Keratinocyte (primary cell): ENCODE data around the gene ZNF433. TPM values are rescaled to one million over a fixed set of nuclear protein-coding genes. Genes with fewer than 3 reads are reported as not detected.

Source experiments
- DNase-seq: peaks from one replicate; pipeline ENCODE4 v3.0.0-alpha.2; 2011; ENCODE audit warnings: low read depth, missing footprints, low spot score
- FAIRE-seq: peaks from 2 replicates; lab custom pipeline; 2011; peaks lifted over from hg19 to GRCh38; lab: Jason Lieb, UNC
- H2AFZ ChIP-seq: 2 replicates; pipeline ENCODE4 v1.6.0; 2012; ENCODE audit warnings: low read length, control low read depth, inconsistent platforms; ENCODE audit not compliant: control insufficient read depth
- H3K27ac ChIP-seq: 2 replicates; pipeline ENCODE4 v1.5.1; 2011; ENCODE audit warnings: low read length; ENCODE audit not compliant: control insufficient read depth, insufficient read depth
- H3K27me3 ChIP-seq: 3 replicates; pipeline ENCODE4 v1.6.0; 2011; ENCODE audit warnings: low read length; ENCODE audit not compliant: control insufficient read depth, insufficient read depth; ENCODE audit errors: extremely low read depth
- H3K36me3 ChIP-seq, 2 experiments: 2 replicates in 1 of 2; 3 replicates in 1 of 2; pipeline ENCODE4 v1.5.1; 2011; ENCODE audit warnings: low read length in 2 of 2, mild to moderate bottlenecking in 1 of 2; ENCODE audit not compliant: control insufficient read depth in 2 of 2, insufficient read depth in 2 of 2; ENCODE audit errors: extremely low read depth in 1 of 2
- H3K4me1 ChIP-seq: 3 replicates; pipeline ENCODE4 v1.5.1; 2011; ENCODE audit warnings: low read length; ENCODE audit not compliant: control insufficient read depth, insufficient read depth; ENCODE audit errors: extremely low read depth
- H3K4me2 ChIP-seq: 3 replicates; pipeline ENCODE4 v1.6.0; 2011; ENCODE audit warnings: low read depth, low read length; ENCODE audit not compliant: control insufficient read depth, insufficient read depth; ENCODE audit errors: extremely low read depth
- H3K4me3 ChIP-seq, 3 experiments: fragments of 200-600 bp in 1 of 3; sonication (generic) in 1 of 3; 2 replicates in 2 of 3; 3 replicates in 1 of 3; pipeline ENCODE4 v1.5.1; 2011 to 2016; ENCODE audit warnings: low read length in 3 of 3, mild to moderate bottlenecking in 3 of 3, control low read depth in 2 of 3, inconsistent platforms in 1 of 3, low read depth in 1 of 3, mixed read lengths in 1 of 3, mixed run types in 1 of 3, moderate library complexity in 1 of 3; ENCODE audit not compliant: control insufficient read depth in 2 of 3, insufficient read depth in 2 of 3; ENCODE audit errors: extremely low read depth in 1 of 3
- H3K79me2 ChIP-seq: 2 replicates; pipeline ENCODE4 v1.6.0; 2012; ENCODE audit warnings: low read length; ENCODE audit not compliant: control insufficient read depth, insufficient read depth
- H3K9ac ChIP-seq: 3 replicates; pipeline ENCODE4 v1.6.0; 2011; ENCODE audit warnings: low read length; ENCODE audit not compliant: control insufficient read depth, insufficient read depth; ENCODE audit errors: extremely low read depth
- H3K9me1 ChIP-seq: 3 replicates; pipeline ENCODE4 v1.6.0; 2011; ENCODE audit warnings: low read length; ENCODE audit not compliant: control insufficient read depth, insufficient read depth; ENCODE audit errors: extremely low read depth
- H3K9me3 ChIP-seq: 2 replicates; pipeline ENCODE4 v1.5.1; 2012; ENCODE audit warnings: low read depth, low read length; ENCODE audit not compliant: control insufficient read depth
- H4K20me1 ChIP-seq: 3 replicates; pipeline ENCODE4 v1.6.0; 2011; ENCODE audit warnings: low read length; ENCODE audit not compliant: control insufficient read depth, insufficient read depth; ENCODE audit errors: extremely low read depth
- CTCF ChIP-seq, 3 experiments: IDR thresholded peaks in 1 of 3; conservative IDR thresholded peaks in 1 of 3; optimal IDR thresholded peaks in 1 of 3; 2 replicates in 2 of 3; 3 replicates in 1 of 3; pipeline versions ENCODE3 to v1.5.1; 2011; ENCODE audit warnings: low read length in 3 of 3, mild to moderate bottlenecking in 3 of 3, moderate library complexity in 2 of 3, control low read depth in 1 of 3, inconsistent platforms in 1 of 3; ENCODE audit not compliant: insufficient read depth in 2 of 3; ENCODE audit errors: extremely low read depth in 1 of 3
- EZH2 ChIP-seq: IDR thresholded peaks from one replicate; pipeline ENCODE4 v1.6.1; 2012; ENCODE audit warnings: inconsistent platforms, mild to moderate bottlenecking, low read length, moderate library complexity
- dilution Hi-C: fragments of 300-500 bp; cut with MboI; formaldehyde crosslinking; loops from one replicate; pipeline ENCODE4 v1.7.0; 2020; ENCODE audit warnings: low sequenced_read_pairs; ENCODE audit not compliant: extremely low pct_ligation_motif_present
- polyA plus RNA-seq, 5 experiments: library from polyadenylated mRNA; depleted of rRNA in 3 of 5; stranded (reverse) in 3 of 5; stranded (forward) in 1 of 5; unstranded in 1 of 5; fragments of >200 nt; gene quantifications; 1 replicate in 1 of 5; 2 replicates in 3 of 5; 3 replicates in 1 of 5; pipeline versions ENCODE4 v1.2.1 to v1.2.3, GENCODE V29; 2011 to 2012; ENCODE audit warnings: missing spikeins in 2 of 5, low read depth in 1 of 5, low replicate concordance in 1 of 5

Gene ZNF433
- polyA plus RNA-seq, 1 donor (not counting 4 experiments of a cell fraction or from before 2014, with no cell fraction given) = 4.7 TPM

- Histone ChIP-seq H3K4me3 (no peak overlapping the region), H4K20me1 (no peaks in the 10 kb centered on the region), H3K9me1 (no peaks in the 10 kb centered on the region), H3K79me2 (no peaks in the 10 kb centered on the region), H2AFZ (no peak overlapping the region), H3K9ac (no peak overlapping the region), H3K27me3 (no peaks in the 10 kb centered on the region), H3K27ac (no peak overlapping the region), H3K4me1 (no peaks in the 10 kb centered on the region), H3K36me3 (peaks cover 0 to 4% of the 10 kb centered on the region in 2 experiments), H3K9me3 (peaks cover 10% of the 10 kb centered on the region), H3K4me2 (no peak overlapping the region)
- TF ChIP-seq CTCF (optimal IDR thresholded peaks at IDR 0.05 in 1 of 3, IDR thresholded peaks at IDR 0.05 in 1 of 3, conservative IDR thresholded peaks at IDR 0.05 in 1 of 3; ENCODE audit: extremely low read depth in 1 of 3, insufficient read depth in 2 of 3, low read length in 3 of 3) = no peak
- TF ChIP-seq EZH2 = no peak
- FAIRE-seq (no peak), DNase-seq (no peak)
- dilution Hi-C loops = no loop called here
Measured at GRCh38 chr19:12042893-12043292, 7.4 kb upstream of the ZNF433 start.

DNA sequence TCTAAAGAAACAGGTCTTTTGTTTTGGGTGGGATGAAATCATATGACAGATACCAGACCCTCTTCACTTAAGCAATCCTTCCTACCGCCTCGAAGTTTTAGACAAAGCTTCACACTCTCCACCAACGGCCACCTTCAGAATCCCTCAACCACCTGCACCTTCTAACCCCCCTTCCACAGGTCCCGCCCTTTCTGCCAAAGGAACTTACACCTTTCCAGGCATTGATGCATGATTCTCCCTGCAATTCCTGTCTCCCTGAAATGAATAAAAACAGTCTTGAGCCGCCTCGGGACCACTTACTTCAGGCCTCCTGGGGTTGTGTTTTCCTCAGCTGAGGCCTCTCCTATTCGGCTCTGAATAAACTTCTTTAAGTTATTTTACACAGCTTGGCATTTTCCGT, 859 bp downstream of the ZNF433 start:
- DNase-seq = no peak
- Histone ChIP-seq H3K27ac (no peak overlapping the region), H3K9ac (peak overlapping the region; percentile 84), H3K4me2 (peak overlapping the region; percentile 88), H3K9me1 (no peaks in the 10 kb centered on the region), H3K9me3 (no peaks in the 10 kb centered on the region), H2AFZ (peak overlapping the region; percentile 98), H3K79me2 (peaks cover 2% of the 10 kb centered on the region), H4K20me1 (no peaks in the 10 kb centered on the region), H3K36me3 (no peaks in the 10 kb centered on the region), H3K4me1 (peaks cover 4% of the 10 kb centered on the region), H3K27me3 (no peaks in the 10 kb centered on the region), H3K4me3 (peak overlapping the region; percentile 85 to 93 (median 90))
- no peak for TF ChIP-seq EZH2
- no peak for TF ChIP-seq CTCF (optimal IDR thresholded peaks at IDR 0.05 in 1 of 3, IDR thresholded peaks at IDR 0.05 in 1 of 3, conservative IDR thresholded peaks at IDR 0.05 in 1 of 3; ENCODE audit: extremely low read depth in 1 of 3, insufficient read depth in 2 of 3, low read length in 3 of 3)
- FAIRE-seq = no peak
- dilution Hi-C loops = no loop called here
